ENCODE results near the gene KLF17.

Gene KLF17

DNA sequence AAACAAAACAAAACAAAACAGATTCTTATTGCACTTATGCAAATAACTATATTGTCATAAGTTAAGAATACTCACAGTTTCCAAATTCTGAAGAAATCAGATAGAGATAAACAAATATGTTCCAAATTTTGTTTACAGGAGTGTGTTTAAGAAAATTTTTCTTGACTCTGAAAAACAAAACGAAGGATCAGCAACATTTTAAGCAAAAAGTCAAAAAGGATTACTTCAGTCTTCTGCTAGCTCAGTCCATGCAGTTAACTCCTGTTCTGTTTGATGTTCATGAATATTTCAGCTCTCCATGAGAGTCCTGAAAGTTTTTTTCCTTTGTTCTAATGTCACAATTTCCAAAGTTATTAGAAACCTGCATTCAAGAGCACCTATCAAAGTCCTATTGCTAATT, 56.0 kb downstream of the KLF17 start:
- no peaks in the 10 kb centered on the region for H3K4me1 ChIP-seq (ENCODE audit: low read length)
- H2AFZ ChIP-seq (ENCODE audit: low read depth, low read length) = no peak overlapping the region
- no peak overlapping the region for H3K27ac ChIP-seq (ENCODE audit: low read length)
- H3K36me3 ChIP-seq (replicated peaks; ENCODE audit: low read depth, low read length) = no peaks in the 10 kb centered on the region
- TF ChIP-seq, protein P1, sequence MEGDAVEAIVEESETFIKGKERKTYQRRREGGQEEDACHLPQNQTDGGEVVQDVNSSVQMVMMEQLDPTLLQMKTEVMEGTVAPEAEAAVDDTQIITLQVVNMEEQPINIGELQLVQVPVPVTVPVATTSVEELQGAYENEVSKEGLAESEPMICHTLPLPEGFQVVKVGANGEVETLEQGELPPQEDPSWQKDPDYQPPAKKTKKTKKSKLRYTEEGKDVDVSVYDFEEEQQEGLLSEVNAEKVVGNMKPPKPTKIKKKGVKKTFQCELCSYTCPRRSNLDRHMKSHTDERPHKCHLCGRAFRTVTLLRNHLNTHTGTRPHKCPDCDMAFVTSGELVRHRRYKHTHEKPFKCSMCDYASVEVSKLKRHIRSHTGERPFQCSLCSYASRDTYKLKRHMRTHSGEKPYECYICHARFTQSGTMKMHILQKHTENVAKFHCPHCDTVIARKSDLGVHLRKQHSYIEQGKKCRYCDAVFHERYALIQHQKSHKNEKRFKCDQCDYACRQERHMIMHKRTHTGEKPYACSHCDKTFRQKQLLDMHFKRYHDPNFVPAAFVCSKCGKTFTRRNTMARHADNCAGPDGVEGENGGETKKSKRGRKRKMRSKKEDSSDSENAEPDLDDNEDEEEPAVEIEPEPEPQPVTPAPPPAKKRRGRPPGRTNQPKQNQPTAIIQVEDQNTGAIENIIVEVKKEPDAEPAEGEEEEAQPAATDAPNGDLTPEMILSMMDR (IDR thresholded peaks at IDR 0.05; ENCODE audit: low read depth, low read length) = no peak
- no peak for TF ChIP-seq EZH2phosphoT487 (IDR thresholded peaks at IDR 0.05; ENCODE audit: low read depth)
- H3K9ac ChIP-seq (ENCODE audit: low read length) = no peak overlapping the region
- no peaks in the 10 kb centered on the region for H3K27me3 ChIP-seq (ENCODE audit: low read depth, low read length)
- no peaks in the 10 kb centered on the region; the same call in 1 of the 2 replicates for H3K9me3 ChIP-seq (ENCODE audit: insufficient read depth, low read length)
- H4K20me1 ChIP-seq (ENCODE audit: insufficient read depth, low read length) = no peaks in the 10 kb centered on the region
- H3K4me3 ChIP-seq (ENCODE audit: low read length) = no peak overlapping the region
- H3K4me2 ChIP-seq (ENCODE audit: low read length) = no peak overlapping the region
- no peaks in the 10 kb centered on the region for H3K79me2 ChIP-seq (ENCODE audit: low read length)
